ENCODE measurements around the gene CSAD.

DNA sequence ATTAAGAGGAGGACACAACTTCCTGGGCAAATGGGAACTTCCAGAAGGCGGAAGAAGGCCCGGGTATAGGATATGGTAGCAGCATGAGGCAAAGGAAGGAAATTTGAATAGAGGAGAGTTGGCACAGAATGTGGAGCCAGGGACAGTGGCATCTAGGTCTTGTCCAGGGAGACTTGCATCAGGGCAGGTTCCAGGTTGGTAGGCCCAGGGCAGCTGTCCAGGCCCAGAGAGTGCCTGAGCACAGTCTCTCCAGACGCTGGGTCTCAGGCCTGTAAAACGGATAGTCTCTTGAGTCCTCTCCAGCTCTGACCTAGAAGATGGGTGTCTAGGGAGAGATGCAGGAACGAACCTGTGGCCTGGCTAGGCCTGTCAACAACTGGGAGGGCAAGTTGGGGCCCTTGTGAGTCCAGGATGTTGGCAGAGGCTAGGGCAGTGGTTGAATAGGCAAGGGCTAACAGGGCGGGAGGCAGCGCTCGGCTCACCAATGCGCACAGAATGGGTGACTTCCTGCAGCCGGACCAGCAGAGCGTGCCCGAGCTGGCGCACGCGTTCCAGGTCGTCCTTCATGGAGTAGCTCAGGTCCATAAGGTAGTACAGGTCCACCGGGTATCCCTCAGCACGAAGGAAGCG is 16.4 kb upstream of the CSAD start:
- TF ChIP-seq, protein P1, sequence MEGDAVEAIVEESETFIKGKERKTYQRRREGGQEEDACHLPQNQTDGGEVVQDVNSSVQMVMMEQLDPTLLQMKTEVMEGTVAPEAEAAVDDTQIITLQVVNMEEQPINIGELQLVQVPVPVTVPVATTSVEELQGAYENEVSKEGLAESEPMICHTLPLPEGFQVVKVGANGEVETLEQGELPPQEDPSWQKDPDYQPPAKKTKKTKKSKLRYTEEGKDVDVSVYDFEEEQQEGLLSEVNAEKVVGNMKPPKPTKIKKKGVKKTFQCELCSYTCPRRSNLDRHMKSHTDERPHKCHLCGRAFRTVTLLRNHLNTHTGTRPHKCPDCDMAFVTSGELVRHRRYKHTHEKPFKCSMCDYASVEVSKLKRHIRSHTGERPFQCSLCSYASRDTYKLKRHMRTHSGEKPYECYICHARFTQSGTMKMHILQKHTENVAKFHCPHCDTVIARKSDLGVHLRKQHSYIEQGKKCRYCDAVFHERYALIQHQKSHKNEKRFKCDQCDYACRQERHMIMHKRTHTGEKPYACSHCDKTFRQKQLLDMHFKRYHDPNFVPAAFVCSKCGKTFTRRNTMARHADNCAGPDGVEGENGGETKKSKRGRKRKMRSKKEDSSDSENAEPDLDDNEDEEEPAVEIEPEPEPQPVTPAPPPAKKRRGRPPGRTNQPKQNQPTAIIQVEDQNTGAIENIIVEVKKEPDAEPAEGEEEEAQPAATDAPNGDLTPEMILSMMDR (IDR thresholded peaks at IDR 0.05): no peak
- no peak for TF ChIP-seq POLR2A (IDR thresholded peaks at IDR 0.05)
